ENCODE measurements around the gene NLGN1.

The NLGN1 gene

GRCh38 chr3:173863551-173863950, 466.0 kb downstream of the NLGN1 start:
- DNase-seq, result no peak

DNA sequence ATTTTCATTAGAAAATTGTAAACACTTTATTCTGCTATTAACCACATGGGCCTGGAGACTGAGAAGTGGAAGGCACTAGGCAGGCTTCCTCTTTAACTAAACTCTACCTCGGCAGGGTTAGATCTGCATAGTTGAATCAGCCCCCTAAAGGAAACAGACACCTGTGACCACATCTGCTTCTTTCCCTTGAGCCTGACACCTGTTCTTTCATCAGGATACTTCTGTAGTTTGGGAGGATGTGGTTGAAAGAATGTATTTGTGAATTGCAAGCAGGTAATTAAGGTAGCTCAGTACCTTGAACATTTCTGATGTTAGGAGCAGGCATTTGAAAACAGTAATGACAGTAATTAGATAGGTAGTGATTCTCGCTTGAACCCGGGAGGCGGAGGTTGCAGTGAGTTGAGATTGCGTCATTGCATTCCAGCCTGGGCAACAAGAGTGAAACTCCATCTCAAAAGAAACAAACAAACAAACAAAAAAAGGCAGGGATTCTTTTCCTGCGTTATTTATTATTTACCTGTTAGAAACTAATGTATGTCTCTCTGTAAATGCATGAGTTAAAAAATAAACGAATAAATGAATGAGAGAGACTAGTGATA, 468.5 kb downstream of the NLGN1 start:
- no peak for DNase-seq

DNA sequence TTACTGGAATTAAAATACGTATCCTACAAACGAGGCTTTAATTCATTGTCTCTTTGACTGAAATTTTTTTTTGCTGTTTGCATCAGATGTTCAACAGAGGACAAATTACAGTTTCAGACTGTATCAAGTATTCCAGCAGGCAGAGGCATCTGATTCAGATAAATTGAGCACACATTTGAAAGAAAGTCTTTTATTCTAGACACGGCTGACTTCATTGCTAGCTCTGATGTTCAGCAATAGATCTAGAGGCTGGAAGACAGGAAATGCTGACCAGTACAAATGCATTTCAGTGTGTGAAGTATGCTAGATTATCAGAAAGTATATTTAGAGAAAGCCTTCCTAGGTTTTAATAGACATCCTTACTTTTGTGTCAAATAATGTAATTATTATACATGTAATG, 472.2 kb downstream of the NLGN1 start:
- DNase-seq, result no peak

DNA sequence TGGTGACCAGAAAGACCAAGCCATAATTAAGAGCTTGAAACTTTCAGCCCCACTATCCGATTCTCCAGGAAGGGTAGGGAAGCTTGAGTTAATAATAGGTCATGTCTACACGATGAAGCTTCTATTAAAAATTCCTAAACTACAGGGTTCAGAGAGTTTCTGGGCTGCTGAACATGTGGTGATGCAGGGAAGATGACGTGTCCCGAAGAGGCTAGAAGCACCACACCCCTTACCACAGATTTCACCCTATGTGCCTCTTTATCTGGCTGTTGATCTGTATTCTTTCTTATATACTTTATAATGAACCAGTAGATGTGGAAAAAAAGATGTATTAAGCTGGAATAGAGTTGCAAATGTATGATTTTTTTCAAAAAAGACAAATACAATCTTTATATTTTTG, 473.4 kb downstream of the NLGN1 start:
- no peak for DNase-seq

- DNase-seq, result no peak
Observed at GRCh38 chr3:173875790-173876189, 478.2 kb downstream of the NLGN1 start.

DNA sequence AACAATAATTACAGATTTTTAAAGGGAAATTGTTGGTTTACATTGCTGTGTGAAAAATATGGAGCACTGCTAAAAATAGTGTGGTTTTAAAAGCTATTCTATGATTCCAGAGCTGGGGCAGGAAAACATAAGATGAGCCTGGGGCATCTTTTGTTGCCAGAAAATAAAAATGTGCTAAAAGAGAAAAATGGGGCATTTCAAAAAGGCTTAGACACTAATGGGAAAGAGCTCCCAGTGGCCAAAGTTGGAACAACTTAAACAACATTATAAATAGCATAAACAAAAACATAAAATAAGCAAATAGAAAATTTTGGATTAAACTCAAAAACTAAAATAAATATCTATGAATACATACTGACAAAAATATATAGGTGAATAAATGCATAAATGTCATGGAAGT, 478.9 kb downstream of the NLGN1 start:
- DNase-seq, result no peak

DNA sequence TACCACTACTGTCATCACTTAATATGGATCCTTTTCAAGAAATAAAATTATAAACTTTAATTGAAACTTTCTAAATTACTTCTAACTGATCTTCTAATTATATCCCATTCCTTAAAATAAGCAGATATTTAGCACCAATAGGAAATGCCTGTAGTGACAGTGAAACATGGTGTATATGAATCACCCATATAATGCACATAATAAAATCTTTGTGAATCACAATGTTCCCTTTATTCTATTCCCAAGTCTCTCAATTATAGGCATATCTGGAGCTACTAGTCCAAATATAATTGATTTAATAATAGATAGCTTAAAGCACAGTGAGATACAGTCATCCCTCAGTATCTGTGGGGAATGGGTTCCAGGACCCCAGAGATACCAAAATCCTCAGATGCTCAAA, 490.3 kb downstream of the NLGN1 start:
- DNase-seq, result no peak

- no peak for DNase-seq
Observed at GRCh38 chr3:173889596-173889995, 492.1 kb downstream of the NLGN1 start.

DNA sequence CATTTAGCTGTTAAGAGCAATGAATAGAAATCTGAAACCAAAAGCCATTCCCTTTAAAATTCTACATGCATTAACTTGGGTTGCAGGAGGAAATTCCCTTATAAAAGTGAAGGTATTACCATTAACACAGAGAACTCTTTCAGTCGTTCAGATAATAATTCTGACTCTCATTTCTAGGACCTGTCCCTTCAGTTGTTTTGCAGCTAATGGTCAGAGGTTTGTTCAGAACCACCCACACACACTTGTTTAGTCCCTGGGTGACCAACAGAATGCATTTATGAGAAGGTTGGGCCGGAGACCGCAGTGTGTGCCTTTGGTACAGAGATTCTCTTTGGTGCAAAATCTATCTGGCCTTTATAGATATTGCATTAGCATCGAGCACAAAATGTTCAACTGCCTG, 492.5 kb downstream of the NLGN1 start:
- DNase-seq, result no peak

- DNase-seq, result no peak
Observed at GRCh38 chr3:173891272-173892100, 493.9 kb downstream of the NLGN1 start.

GRCh38 chr3:173892547-173892946, 495.0 kb downstream of the NLGN1 start:
- DNase-seq, result no peak

- no peak for DNase-seq
Observed at GRCh38 chr3:173893066-173893465, 495.5 kb downstream of the NLGN1 start.

DNA sequence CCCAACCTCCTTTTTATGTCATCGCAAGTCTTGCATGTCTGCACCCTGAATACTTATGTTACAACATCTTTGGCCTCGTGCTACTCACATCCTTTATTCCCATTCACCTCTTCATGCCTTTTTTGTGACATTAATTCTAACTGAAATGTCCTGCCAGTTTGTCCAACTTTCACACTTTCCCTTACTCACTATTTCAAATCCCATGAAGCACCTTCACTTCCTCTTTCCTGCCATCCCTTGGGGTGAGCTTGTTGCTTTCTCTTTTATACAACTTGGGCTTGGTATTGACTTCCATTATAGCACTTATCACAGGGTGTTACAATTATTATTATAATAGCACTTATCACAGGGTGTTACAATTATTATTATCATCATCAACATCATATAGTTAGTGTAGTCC, 496.3 kb downstream of the NLGN1 start:
- DNase-seq, result no peak

GRCh38 chr3:173897631-173898030, 500.1 kb downstream of the NLGN1 start:
- DNase-seq, result no peak

DNA sequence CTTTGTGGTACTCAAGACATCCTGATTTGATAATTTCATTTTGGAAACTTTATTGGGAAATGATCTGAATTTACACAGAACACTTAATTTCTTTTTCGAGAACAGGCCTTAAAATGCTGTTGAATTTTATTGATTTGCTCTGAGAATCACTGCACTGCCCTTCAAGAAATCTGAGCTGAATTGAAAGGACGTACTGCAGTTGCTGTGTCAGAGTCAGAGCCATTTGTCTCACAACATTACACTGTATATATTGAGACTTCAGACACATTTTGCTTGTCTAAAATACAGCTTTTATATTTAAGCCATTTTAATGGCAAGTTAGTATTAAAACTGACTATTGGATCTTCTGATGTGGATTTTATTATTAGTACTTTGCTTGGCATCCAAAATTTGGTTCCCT, 504.1 kb downstream of the NLGN1 start:
- no peak for DNase-seq

DNA sequence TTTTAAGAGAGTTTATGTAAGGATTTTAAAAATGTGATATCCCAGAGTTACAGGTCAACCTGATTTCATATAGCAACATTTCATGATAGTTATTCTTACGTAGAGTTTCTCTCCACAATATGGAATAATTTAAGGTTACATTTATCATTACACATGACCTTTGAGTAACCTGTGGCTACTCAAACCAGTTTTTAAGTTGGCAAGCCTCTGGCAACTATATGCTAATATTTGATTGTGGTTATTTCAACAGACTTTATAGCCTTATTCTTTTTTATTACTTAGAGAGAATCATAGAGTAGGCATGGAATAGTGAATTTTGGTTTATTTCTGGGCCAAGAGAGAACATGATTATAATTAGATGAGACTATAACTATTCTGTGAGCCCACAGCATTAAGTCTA, 504.9 kb downstream of the NLGN1 start:
- no peak for DNase-seq

DNA sequence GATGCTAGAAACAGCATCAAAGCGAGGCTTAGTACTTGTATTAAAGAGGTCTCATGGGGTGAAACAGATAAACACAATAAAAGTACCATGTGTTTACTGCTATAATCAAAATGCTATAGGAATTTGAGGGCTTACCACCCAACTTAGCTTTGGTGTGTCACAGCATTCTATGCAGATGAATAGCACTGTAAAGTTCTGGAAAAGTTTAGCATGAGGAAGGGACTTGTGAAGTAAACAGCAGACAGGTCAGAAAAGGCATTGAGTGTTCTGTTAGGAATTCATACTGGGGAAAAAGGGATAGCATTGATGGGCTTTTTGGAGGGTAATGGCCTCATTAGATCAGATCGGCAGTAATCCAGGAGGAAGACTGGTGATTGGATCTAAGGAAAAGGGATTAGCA, 505.3 kb downstream of the NLGN1 start:
- DNase-seq, result no peak

DNA sequence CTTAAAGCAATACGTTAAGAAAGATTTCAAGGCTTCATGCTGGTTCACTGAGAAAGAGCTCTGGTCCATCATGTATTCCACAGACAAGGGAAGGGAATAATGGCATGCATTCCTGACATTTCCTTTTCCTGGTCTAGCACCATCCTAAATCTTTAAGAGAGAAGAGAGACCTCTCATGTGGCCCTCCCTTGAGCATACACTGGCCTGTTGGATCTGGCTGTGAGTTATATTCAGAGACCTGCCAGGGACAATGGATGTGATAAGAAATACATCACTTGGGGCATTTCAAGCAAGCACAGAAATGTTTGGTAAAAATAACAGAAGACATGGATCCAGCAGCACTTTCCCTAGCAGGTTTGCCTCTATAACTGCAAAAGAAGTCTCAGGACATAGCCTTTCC, 507.8 kb downstream of the NLGN1 start:
- no peak for DNase-seq

GRCh38 chr3:173911446-173911845, 513.9 kb downstream of the NLGN1 start:
- no peak for DNase-seq

DNA sequence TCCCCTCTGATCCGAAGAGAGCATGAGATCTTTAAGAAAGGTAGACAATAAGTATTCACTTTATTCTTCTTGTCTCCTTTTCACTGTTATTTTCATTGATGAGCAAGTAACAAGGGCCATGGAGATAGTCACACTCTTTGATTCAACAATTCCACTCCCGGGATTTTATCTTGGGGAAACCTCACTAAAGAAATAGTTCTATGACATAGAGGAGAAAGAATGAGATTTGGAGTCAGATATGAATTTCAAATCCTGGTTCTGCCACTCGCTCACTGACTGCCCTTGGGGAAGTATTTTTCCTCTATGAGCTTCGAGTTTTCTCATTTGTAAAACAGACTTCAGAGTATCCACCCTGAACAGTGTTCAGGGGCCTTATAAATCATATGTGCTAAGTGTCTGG, 514.6 kb downstream of the NLGN1 start:
- DNase-seq, result no peak

- DNase-seq, result no peak
Observed at GRCh38 chr3:173913397-173913796, 515.9 kb downstream of the NLGN1 start.

DNA sequence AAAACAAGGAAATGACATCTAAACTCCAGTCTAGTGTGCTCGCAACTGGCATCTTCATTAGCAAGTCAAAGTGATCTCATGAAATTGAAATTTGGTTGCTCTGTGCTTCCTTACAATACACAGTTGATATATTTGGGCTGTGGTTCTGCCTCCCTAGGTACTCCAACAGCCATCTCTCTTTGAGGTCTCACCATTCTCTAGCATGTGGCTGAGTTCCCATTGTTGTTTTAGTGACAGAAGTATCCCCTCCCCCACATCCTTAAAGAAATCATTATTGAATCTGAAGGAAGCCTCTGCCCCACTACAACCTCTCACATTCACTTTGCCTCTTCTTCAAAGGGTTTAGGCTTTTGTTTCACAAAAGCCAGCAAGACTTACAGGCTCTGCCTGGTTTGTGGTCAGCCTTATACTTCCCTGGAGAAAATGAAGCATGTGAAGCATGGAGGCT, 516.5 kb downstream of the NLGN1 start:
- DNase-seq, result no peak

DNA sequence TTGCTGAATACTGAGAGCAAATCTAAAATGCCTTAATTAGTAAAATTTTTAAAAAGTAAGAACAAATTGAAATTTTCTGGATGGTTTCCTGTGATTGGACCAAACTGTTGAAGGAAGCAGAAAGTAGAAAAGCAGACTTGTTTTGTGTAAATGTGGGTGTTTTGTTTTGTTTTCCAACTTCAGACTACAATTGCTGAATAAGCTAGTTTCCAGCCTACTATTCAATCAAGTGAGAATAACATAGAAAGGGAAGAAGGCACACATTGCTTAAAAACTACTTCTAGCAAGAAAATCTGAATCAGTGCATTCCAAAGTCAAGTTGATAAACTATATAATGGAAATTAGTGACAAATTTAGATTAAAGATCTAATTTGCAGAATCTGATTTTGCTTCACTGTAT, 519.3 kb downstream of the NLGN1 start:
- DNase-seq, result no peak

DNA sequence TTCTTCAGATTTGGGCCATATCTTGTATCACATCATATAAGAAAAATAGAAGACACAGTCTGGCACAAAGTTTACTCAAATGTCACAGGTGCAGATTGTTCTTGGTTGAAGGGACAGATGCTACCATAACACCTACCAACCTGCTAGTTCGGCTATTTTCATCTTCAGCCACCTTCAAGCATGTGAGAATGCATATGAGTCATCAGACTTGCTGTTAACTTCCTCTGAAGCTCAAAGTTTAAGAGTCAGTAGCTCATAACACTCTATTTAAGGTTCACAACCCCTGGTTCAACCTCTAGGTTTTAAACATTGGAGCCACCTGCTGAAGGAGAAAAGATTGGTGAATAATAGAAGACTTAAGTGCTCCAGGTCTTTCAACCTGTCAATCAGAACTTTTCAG, 522.8 kb downstream of the NLGN1 start:
- DNase-seq, result no peak

DNA sequence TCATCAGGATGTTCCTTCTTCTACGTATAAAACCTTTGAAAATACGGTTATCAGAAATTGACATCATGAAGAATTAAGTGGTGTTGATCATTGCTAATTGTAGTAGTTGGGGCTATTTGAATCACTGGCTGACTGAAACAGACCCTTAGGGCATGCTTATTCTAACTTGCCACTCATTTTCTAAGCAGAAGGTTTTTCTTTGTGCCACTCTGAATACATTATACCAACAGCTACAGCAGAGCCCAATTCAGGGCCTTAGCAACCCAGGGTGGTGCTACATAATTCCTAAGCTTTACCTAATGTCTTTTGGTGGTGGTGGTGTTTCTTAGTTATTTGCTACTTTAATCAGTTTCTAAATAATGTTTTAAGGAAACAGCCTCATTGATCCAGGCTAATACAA, 524.2 kb downstream of the NLGN1 start:
- no peak for DNase-seq
